IMR-90 (cell line): ENCODE data around the gene BRF1.
A peak's percentile ranks its signal among the peaks of the same experiment; 100 is the strongest.

Experiments used
- BHLHE40 ChIP-seq: fragments of 150-350 bp; IDR thresholded peaks from 2 replicates; pipeline ENCODE4 v1.6.1; 2016; ENCODE audit warnings: mild to moderate bottlenecking, low read depth, low read length
- CEBPB ChIP-seq: IDR thresholded peaks from 2 replicates; pipeline ENCODE4 v1.6.1; 2012; ENCODE audit warnings: low read depth, low read length, improper control_type of control experiment
- CTCF ChIP-seq: conservative IDR thresholded peaks from 2 replicates; pipeline ENCODE4 v1.5.1; 2012; ENCODE audit warnings: mild to moderate bottlenecking, low read depth, low read length, improper control_type of control experiment
- FOS ChIP-seq: fragments of 150-350 bp; IDR thresholded peaks from 2 replicates; pipeline ENCODE4 v1.6.1; 2016; ENCODE audit warnings: low read depth, low read length
- MAFK ChIP-seq: IDR thresholded peaks from 2 replicates; pipeline ENCODE4 v1.6.1; 2012; ENCODE audit warnings: low read depth, low read length, improper control_type of control experiment
- MAZ ChIP-seq: IDR thresholded peaks from 2 replicates; pipeline ENCODE4 v1.6.1; 2012; ENCODE audit warnings: low read depth, mild to moderate bottlenecking, low read length, improper control_type of control experiment, moderate library complexity, borderline replicate concordance
- MXI1 ChIP-seq: IDR thresholded peaks from 2 replicates; pipeline ENCODE4 v1.6.1; 2012; ENCODE audit warnings: low read depth, mild to moderate bottlenecking, low read length, moderate library complexity, borderline replicate concordance
- NFE2L2 ChIP-seq: fragments of 150-350 bp; IDR thresholded peaks from 2 replicates; pipeline ENCODE4 v1.6.1; 2016; ENCODE audit warnings: low read depth, mild to moderate bottlenecking, low read length
- POLR2A ChIP-seq: IDR thresholded peaks from 2 replicates; pipeline ENCODE4 v1.6.1; 2012; ENCODE audit warnings: mild to moderate bottlenecking, low read depth, low read length
- RAD21 ChIP-seq: IDR thresholded peaks from 2 replicates; pipeline ENCODE4 v1.6.1; 2012; ENCODE audit warnings: low read length, improper control_type of control experiment
- RCOR1 ChIP-seq: IDR thresholded peaks from 2 replicates; pipeline ENCODE4 v1.6.1; 2012; ENCODE audit warnings: mild to moderate bottlenecking, low read length, improper control_type of control experiment; ENCODE audit not compliant: insufficient replicate concordance
- RFX5 ChIP-seq: IDR thresholded peaks from 2 replicates; pipeline ENCODE4 v1.8.0; 2012; ENCODE audit warnings: low read depth, mild to moderate bottlenecking, low read length, moderate library complexity
- SMC3 ChIP-seq: fragments of 150-350 bp; IDR thresholded peaks from 2 replicates; pipeline ENCODE4 v1.6.1; 2016; ENCODE audit warnings: low read depth, mild to moderate bottlenecking, antibody characterized with exemption, low read length, moderate library complexity
- USF2 ChIP-seq: fragments of 150-350 bp; IDR thresholded peaks from 2 replicates; pipeline ENCODE4 v1.6.1; 2017; ENCODE audit warnings: mild to moderate bottlenecking, antibody characterized with exemption, low read length, low read depth

GRCh38 chr14:105180592-105181548 is 119.9 kb downstream of the BRF1 start, which contains the start of gene NUDT14:
- TF ChIP-seq RAD21 (no peak), RCOR1 (no peak), POLR2A (no peak), CTCF (no peak), MXI1 (no peak), FOS (no peak), NFE2L2 (no peak), SMC3 (no peak), RFX5 (no peak), USF2 (peak; percentile 85), CEBPB (no peak), BHLHE40 (0 out of 2 replicates have a peak, but pooled peaks have one; percentile 7), MAZ (peak; percentile 32; the same call in 1 of the 2 replicates), MAFK (no peak)
